Peyer's patch (tissue), 4 donors: ENCODE data around the gene LDLRAD3.

Source experiments
- POLR2A ChIP-seq, 2 donors: fragments of 450-650 bp; IDR thresholded peaks; one replicate each; pipeline ENCODE4 v1.5.1; 2017; ENCODE audit warnings: antibody characterized with exemption in 2 of 2, mild to moderate bottlenecking in 2 of 2, moderate library complexity in 2 of 2
- TF ChIP-seq, protein P1 (sequence below), 6 experiments: fragments of 450-650 bp in 4 of 6; fragments of 200-600 bp in 2 of 6; sonication (generic) in 1 of 6; IDR thresholded peaks; one replicate each; pipeline ENCODE4 v1.5.1; 2017 to 2019; ENCODE audit warnings: antibody characterized with exemption in 6 of 6, mild to moderate bottlenecking in 3 of 6, moderate library complexity in 1 of 6

DNA sequence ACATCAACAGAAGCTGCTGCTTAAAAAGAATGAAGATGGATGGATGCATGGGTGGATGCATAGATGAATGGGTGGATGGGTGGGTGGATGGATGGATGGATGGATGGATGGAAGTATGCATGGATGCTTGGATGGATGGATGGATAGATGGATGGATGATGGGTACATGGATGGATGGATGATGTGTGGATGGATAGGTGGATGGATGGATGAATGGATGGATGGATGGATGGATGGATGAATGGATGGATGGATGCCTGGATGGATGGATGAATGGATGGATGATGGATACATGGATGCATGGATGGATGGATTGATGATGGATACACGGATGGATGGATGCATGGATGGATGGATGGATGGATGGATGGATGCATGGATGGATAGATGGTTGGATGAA lies 110.8 kb downstream of the LDLRAD3 start:
- TF ChIP-seq POLR2A (IDR thresholded peaks at IDR 0.05) = no peak
- TF ChIP-seq, protein P1, sequence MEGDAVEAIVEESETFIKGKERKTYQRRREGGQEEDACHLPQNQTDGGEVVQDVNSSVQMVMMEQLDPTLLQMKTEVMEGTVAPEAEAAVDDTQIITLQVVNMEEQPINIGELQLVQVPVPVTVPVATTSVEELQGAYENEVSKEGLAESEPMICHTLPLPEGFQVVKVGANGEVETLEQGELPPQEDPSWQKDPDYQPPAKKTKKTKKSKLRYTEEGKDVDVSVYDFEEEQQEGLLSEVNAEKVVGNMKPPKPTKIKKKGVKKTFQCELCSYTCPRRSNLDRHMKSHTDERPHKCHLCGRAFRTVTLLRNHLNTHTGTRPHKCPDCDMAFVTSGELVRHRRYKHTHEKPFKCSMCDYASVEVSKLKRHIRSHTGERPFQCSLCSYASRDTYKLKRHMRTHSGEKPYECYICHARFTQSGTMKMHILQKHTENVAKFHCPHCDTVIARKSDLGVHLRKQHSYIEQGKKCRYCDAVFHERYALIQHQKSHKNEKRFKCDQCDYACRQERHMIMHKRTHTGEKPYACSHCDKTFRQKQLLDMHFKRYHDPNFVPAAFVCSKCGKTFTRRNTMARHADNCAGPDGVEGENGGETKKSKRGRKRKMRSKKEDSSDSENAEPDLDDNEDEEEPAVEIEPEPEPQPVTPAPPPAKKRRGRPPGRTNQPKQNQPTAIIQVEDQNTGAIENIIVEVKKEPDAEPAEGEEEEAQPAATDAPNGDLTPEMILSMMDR (IDR thresholded peaks at IDR 0.05) = no peak
